NT2/D1 (cell line): ENCODE data around the gene TAGLN.
"Not testable (repeated sequence)": the region's sequence is repeated elsewhere in the genome, so short reads cannot be mapped to it uniquely, and the experiment has no call there.

Experiments
- DNase-seq: peaks from one replicate; pipeline ENCODE4 v3.0.0-alpha.2; 2011; ENCODE audit warnings: low read depth, low spot score
- H3K27me3 ChIP-seq: 2 replicates; pipeline ENCODE4 v1.6.0; 2011; ENCODE audit warnings: mild to moderate bottlenecking; ENCODE audit not compliant: insufficient read length, insufficient read depth
- H3K36me3 ChIP-seq: 2 replicates; pipeline ENCODE4 v1.6.1; 2011; ENCODE audit warnings: mild to moderate bottlenecking, low read length, mixed read lengths; ENCODE audit not compliant: insufficient read depth, insufficient read length
- H3K4me1 ChIP-seq: 2 replicates; pipeline ENCODE4 v1.5.1; 2011; ENCODE audit not compliant: insufficient read depth, insufficient read length
- H3K4me3 ChIP-seq: 2 replicates; pipeline ENCODE4 v1.5.1; 2011; ENCODE audit warnings: low read depth; ENCODE audit not compliant: insufficient read length
- H3K9ac ChIP-seq: 2 replicates; pipeline ENCODE4 v1.6.0; 2011; ENCODE audit warnings: low read depth; ENCODE audit not compliant: insufficient read length
- H3K9me3 ChIP-seq: 2 replicates; pipeline ENCODE4 v1.5.1; 2011; ENCODE audit warnings: mild to moderate bottlenecking, low read length; ENCODE audit not compliant: insufficient read depth
- SUZ12 ChIP-seq: IDR thresholded peaks from 2 replicates; pipeline ENCODE4 v1.6.1; 2011; ENCODE audit not compliant: insufficient read length, insufficient read depth; ENCODE audit errors: extremely low read depth
- YY1 ChIP-seq: IDR thresholded peaks from 2 replicates; pipeline ENCODE4 v1.6.1; 2011; ENCODE audit not compliant: insufficient read length, insufficient read depth
- ZNF274 ChIP-seq: IDR thresholded peaks from 2 replicates; pipeline ENCODE4 v1.6.1; 2011; ENCODE audit warnings: mild to moderate bottlenecking, low read depth, low read length

The TAGLN gene

GRCh38 chr11:117181586-117182550 lies 17.3 kb upstream of the TAGLN start:
- TF ChIP-seq YY1 (no peak), SUZ12 (no peak), ZNF274 (no peak)
- no peak overlapping the region for H3K4me3 ChIP-seq
- no peaks in the 10 kb centered on the region for H3K9me3 ChIP-seq
- H3K27me3 ChIP-seq: no peaks in the 10 kb centered on the region
- peaks cover 8% of the 10 kb centered on the region for H3K4me1 ChIP-seq
- H3K9ac ChIP-seq: no peak overlapping the region
- peaks cover 40% of the 10 kb centered on the region for H3K36me3 ChIP-seq
- DNase-seq: no peak

GRCh38 chr11:117182551-117182935 lies 16.6 kb upstream of the TAGLN start:
- Histone ChIP-seq H3K9ac (no peak overlapping the region), H3K36me3 (peaks cover 47% of the 10 kb centered on the region), H3K27me3 (no peaks in the 10 kb centered on the region), H3K9me3 (no peaks in the 10 kb centered on the region), H3K4me1 (peaks cover 8% of the 10 kb centered on the region), H3K4me3 (no peak overlapping the region)
- no peak for TF ChIP-seq YY1
- no peak for TF ChIP-seq ZNF274
- no peak for TF ChIP-seq SUZ12
- DNase-seq: no peak

- not testable (repeated sequence) for H3K9me3 ChIP-seq, DNase-seq, H3K9ac ChIP-seq, H3K4me3 ChIP-seq, H3K27me3 ChIP-seq, H3K4me1 ChIP-seq
- peaks cover 53% of the 10 kb centered on the region for H3K36me3 ChIP-seq
Observed at GRCh38 chr11:117183178-117183577, 16.0 kb upstream of the TAGLN start.

- H3K4me1 ChIP-seq: peaks cover 8% of the 10 kb centered on the region
- H3K4me3 ChIP-seq: no peak overlapping the region
- no peaks in the 10 kb centered on the region for H3K27me3 ChIP-seq
- no peaks in the 10 kb centered on the region for H3K9me3 ChIP-seq
- TF ChIP-seq YY1 (no peak), SUZ12 (no peak), ZNF274 (no peak)
- DNase-seq: no peak
- H3K9ac ChIP-seq: no peak overlapping the region
- peaks cover 60% of the 10 kb centered on the region for H3K36me3 ChIP-seq
Observed at GRCh38 chr11:117183724-117184349, 15.3 kb upstream of the TAGLN start.

GRCh38 chr11:117185736-117186430 lies 13.3 kb upstream of the TAGLN start:
- TF ChIP-seq ZNF274 (no peak), YY1 (no peak), SUZ12 (no peak)
- peaks cover 76% of the 10 kb centered on the region for H3K36me3 ChIP-seq

GRCh38 chr11:117186431-117186761 lies 12.8 kb upstream of the TAGLN start:
- Histone ChIP-seq H3K27me3 (no peaks in the 10 kb centered on the region), H3K9ac (no peak overlapping the region), H3K4me3 (no peak overlapping the region), H3K36me3 (peaks cover 72% of the 10 kb centered on the region), H3K4me1 (peaks cover 2% of the 10 kb centered on the region), H3K9me3 (no peaks in the 10 kb centered on the region)
- no peak for DNase-seq
- no peak for TF ChIP-seq ZNF274
- TF ChIP-seq SUZ12: no peak
- TF ChIP-seq YY1: no peak

More at GRCh38 chr11:117185736-117186430, 13.3 kb upstream of the TAGLN start:
- Histone ChIP-seq H3K27me3 (no peaks in the 10 kb centered on the region), H3K4me1 (peaks cover 6% of the 10 kb centered on the region), H3K9ac (no peak overlapping the region), H3K4me3 (no peak overlapping the region), H3K9me3 (no peaks in the 10 kb centered on the region)
- DNase-seq: no peak

GRCh38 chr11:117187007-117187406 lies 12.2 kb upstream of the TAGLN start:
- Histone ChIP-seq H3K9me3 (no peaks in the 10 kb centered on the region), H3K36me3 (peaks cover 72% of the 10 kb centered on the region), H3K4me1 (no peaks in the 10 kb centered on the region), H3K4me3 (no peak overlapping the region), H3K27me3 (no peaks in the 10 kb centered on the region), H3K9ac (no peak overlapping the region)
- TF ChIP-seq SUZ12 (no peak), YY1 (no peak), ZNF274 (no peak)
- DNase-seq: no peak
